Measurements from ENCODE around the gene ZNF592.
A peak's percentile ranks its signal among the peaks of the same experiment; 100 is the strongest.

The ZNF592 gene

GRCh38 chr15:84714821-84715220 lies 33.6 kb upstream of the ZNF592 start:
- TF ChIP-seq CTCF (IDR thresholded peaks at IDR 0.05; ENCODE audit: borderline replicate concordance, insufficient read depth, low read depth, low read length), result no peak
- peak overlapping the region; percentile 74 for H3K4me3 ChIP-seq (ENCODE audit: low read depth, low read length)

- H3K4me3 ChIP-seq (ENCODE audit: low read depth, low read length), result peak overlapping the region; percentile 74
- TF ChIP-seq CTCF (IDR thresholded peaks at IDR 0.05; ENCODE audit: borderline replicate concordance, insufficient read depth, low read depth, low read length), result no peak
Measured at GRCh38 chr15:84715441-84716035, 32.9 kb upstream of the ZNF592 start.

GRCh38 chr15:84716036-84716732 lies 32.2 kb upstream of the ZNF592 start, which contains the start of gene SEC11A:
SEC11A (minus strand) TSS chr15:84716139; CDS start chr15:84716075, 64 bp downstream.
- H3K4me3 ChIP-seq (ENCODE audit: low read depth, low read length), result peak within 1 kb of the TSS; percentile 74
- no peak for TF ChIP-seq CTCF (IDR thresholded peaks at IDR 0.05; ENCODE audit: borderline replicate concordance, insufficient read depth, low read depth, low read length)

GRCh38 chr15:84721371-84721770 lies 27.0 kb upstream of the ZNF592 start:
- no peak for TF ChIP-seq CTCF (IDR thresholded peaks at IDR 0.05; ENCODE audit: borderline replicate concordance, insufficient read depth, low read depth, low read length)
- H3K4me3 ChIP-seq (ENCODE audit: low read depth, low read length), result no peak overlapping the region

GRCh38 chr15:84722628-84723027 lies 25.8 kb upstream of the ZNF592 start:
- TF ChIP-seq CTCF (IDR thresholded peaks at IDR 0.05; ENCODE audit: borderline replicate concordance, insufficient read depth, low read depth, low read length), result no peak
- no peak overlapping the region for H3K4me3 ChIP-seq (ENCODE audit: low read depth, low read length)

GRCh38 chr15:84725001-84725491 lies 23.3 kb upstream of the ZNF592 start:
- no peak overlapping the region for H3K4me3 ChIP-seq (ENCODE audit: low read depth, low read length)
- no peak for TF ChIP-seq CTCF (IDR thresholded peaks at IDR 0.05; ENCODE audit: borderline replicate concordance, insufficient read depth, low read depth, low read length)

- no peak for TF ChIP-seq CTCF (IDR thresholded peaks at IDR 0.05; ENCODE audit: borderline replicate concordance, insufficient read depth, low read depth, low read length)
- no peak overlapping the region for H3K4me3 ChIP-seq (ENCODE audit: low read depth, low read length)
Measured at GRCh38 chr15:84727429-84727828, 21.0 kb upstream of the ZNF592 start.

All from GM12875 (cell line).